ENCODE measurements around the gene RERE. TPM values are rescaled to one million over a fixed set of nuclear protein-coding genes. Genes with fewer than 3 reads are reported as not detected.

The RERE gene
- polyA plus RNA-seq, 1 of the 3 experiments (the other 2 are of a cell fraction) = 8.1 TPM

DNA sequence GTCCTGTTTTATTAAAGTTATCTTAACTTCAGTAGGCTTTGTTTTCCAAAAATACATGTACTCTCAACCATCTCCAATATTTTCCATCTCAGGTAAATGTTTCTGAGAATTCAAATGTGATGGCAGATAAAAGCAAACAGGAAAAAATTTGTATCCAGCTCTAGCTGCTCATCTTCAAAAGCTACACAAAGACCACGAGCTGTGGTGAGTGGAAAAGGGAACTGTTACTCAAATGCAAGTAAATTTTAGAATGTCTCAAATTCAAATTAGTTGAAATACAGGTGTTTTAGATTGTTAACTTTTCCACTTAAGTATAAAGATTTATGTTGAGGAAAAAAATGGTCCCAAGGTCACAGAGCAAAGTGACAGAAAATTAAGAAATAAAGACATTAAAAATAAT, 283.5 kb downstream of the RERE start:
- H3K9ac ChIP-seq = no peak overlapping the region
- no peak overlapping the region for H3K4me3 ChIP-seq (ENCODE audit: low read depth in 2 of 2, low read length in 1 of 2)
- no peaks in the 10 kb centered on the region for H3K36me3 ChIP-seq (replicated peaks in 1 of 2; ENCODE audit: control insufficient read depth in 1 of 2, insufficient read depth in 2 of 2, low read length in 1 of 2)
- H2AFZ ChIP-seq (ENCODE audit: low read depth) = no peak overlapping the region
- no peaks in the 10 kb centered on the region for H3K9me2 ChIP-seq
- no peak overlapping the region for H3K27ac ChIP-seq (ENCODE audit: low read depth in 2 of 2, low read length in 1 of 2)
- H3K4me1 ChIP-seq (ENCODE audit: control insufficient read depth in 1 of 2, insufficient read depth in 2 of 2, low read depth in 1 of 2, low read length in 1 of 2) = no peaks in the 10 kb centered on the region; a peak in 2 of 4 replicates
- TF ChIP-seq TAF1 (IDR thresholded peaks at IDR 0.05; ENCODE audit: borderline replicate concordance, low read depth, low read length) (no peak), MXI1 (IDR thresholded peaks at IDR 0.05; ENCODE audit: low read depth, low read length) (no peak), USF2 (IDR thresholded peaks at IDR 0.05; ENCODE audit: borderline replicate concordance, low read depth, low read length) (no peak), RCOR1 (IDR thresholded peaks at IDR 0.05; ENCODE audit: low read length) (no peak), NRF1 (IDR thresholded peaks at IDR 0.05; ENCODE audit: low read depth, low read length) (no peak)
- no peaks in the 10 kb centered on the region for H4K20me1 ChIP-seq (ENCODE audit: insufficient read depth)
- no peaks in the 10 kb centered on the region for H3F3A ChIP-seq (replicated peaks; ENCODE audit: insufficient read depth)
- ChIA-PET POLR2A (no interaction called here), CTCF (no interaction called here)
- no peak overlapping the region for H3K4me2 ChIP-seq
- 93% methylated on average over 1 of the region's 1 CpG for WGBS (ENCODE audit: low lambda C conversion rate)
- no peak for DNase-seq
- H3K27me3 ChIP-seq (ENCODE audit: insufficient read depth) = no peaks in the 10 kb centered on the region
- no peaks in the 10 kb centered on the region; the same call in 1 of the 2 replicates for H3K79me2 ChIP-seq (ENCODE audit: insufficient read depth)
- H3K9me3 ChIP-seq = no peaks in the 10 kb centered on the region

DNA sequence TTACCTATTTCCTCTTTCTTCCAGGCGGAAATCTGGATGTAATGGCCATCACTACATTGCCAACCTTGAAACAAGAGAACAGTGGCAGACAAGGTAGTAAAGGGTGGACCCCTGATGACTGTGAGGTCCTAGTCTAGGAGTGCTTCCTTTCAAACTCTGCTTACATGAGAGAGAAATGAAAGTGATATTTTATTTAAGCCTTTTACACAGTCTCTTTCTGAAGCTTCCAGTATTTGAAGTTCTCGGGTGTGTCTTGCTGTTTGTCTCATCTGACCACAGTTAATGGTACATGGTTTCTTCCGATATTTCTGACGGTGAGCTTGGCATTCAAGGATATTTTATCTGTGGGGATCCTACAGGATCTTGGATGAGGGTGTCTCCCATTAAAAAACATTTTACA, 284.3 kb downstream of the RERE start:
- H3K27ac ChIP-seq (ENCODE audit: low read depth in 2 of 2, low read length in 1 of 2) = no peak overlapping the region
- H3K9me3 ChIP-seq = no peaks in the 10 kb centered on the region
- DNase-seq = no peak
- no peaks in the 10 kb centered on the region for H3K9me2 ChIP-seq
- 96% methylated on average over 4 of the region's 4 CpGs for whole genome bisulfite sequencing (ENCODE audit: low lambda C conversion rate)
- H3F3A ChIP-seq (replicated peaks; ENCODE audit: insufficient read depth) = no peaks in the 10 kb centered on the region
- H3K4me2 ChIP-seq = no peak overlapping the region
- ChIA-PET CTCF (no interaction called here), POLR2A (no interaction called here)
- H3K79me2 ChIP-seq (ENCODE audit: insufficient read depth) = no peaks in the 10 kb centered on the region; the same call in 1 of the 2 replicates
- no peak overlapping the region for H3K9ac ChIP-seq
- no peak overlapping the region for H3K4me3 ChIP-seq (ENCODE audit: low read depth in 2 of 2, low read length in 1 of 2)
- H3K4me1 ChIP-seq (ENCODE audit: control insufficient read depth in 1 of 2, insufficient read depth in 2 of 2, low read depth in 1 of 2, low read length in 1 of 2) = no peaks in the 10 kb centered on the region; a peak in 1 of 4 replicates
- H4K20me1 ChIP-seq (ENCODE audit: insufficient read depth) = no peaks in the 10 kb centered on the region
- H3K36me3 ChIP-seq (replicated peaks in 1 of 2; ENCODE audit: control insufficient read depth in 1 of 2, insufficient read depth in 2 of 2, low read length in 1 of 2) = no peaks in the 10 kb centered on the region
- no peak overlapping the region for H2AFZ ChIP-seq (ENCODE audit: low read depth)
- H3K27me3 ChIP-seq (ENCODE audit: insufficient read depth) = no peaks in the 10 kb centered on the region
- no peak for TF ChIP-seq TAF1 (IDR thresholded peaks at IDR 0.05; ENCODE audit: borderline replicate concordance, low read depth, low read length)
- TF ChIP-seq IRF3 (IDR thresholded peaks at IDR 0.05; ENCODE audit: low read depth, low read length) = no peak
- no peak for TF ChIP-seq REST (IDR thresholded peaks at IDR 0.05; ENCODE audit: low read depth, low read length)
- no peak for TF ChIP-seq ZBTB33 (IDR thresholded peaks at IDR 0.05; ENCODE audit: borderline replicate concordance, low read depth)

All from SK-N-SH (cell line).